Peyer's patch (tissue), 4 donors: ENCODE results near the gene CDKN2A. TPM values are rescaled to one million over a fixed set of nuclear protein-coding genes. Genes with fewer than 3 reads are reported as not detected.

Source experiments
- DNase-seq, 3 donors: peaks; one replicate each; pipeline ENCODE4 v3.0.0-alpha.2; 2017 to 2019
- H3K27ac ChIP-seq, 4 donors: fragments of 200-600 bp; sonication (generic); one replicate each; pipeline ENCODE4 v1.5.1; 2016 to 2019
- H3K27me3 ChIP-seq, 2 donors: fragments of 200-600 bp; sonication (generic); one replicate each; pipeline ENCODE4 v1.5.1; 2019
- H3K36me3 ChIP-seq, 3 donors: fragments of 200-600 bp; sonication (generic); one replicate each; pipeline ENCODE4 v1.5.1; 2016 to 2019
- H3K4me1 ChIP-seq, 4 donors: fragments of 200-600 bp; sonication (generic); one replicate each; pipeline ENCODE4 v1.5.1; 2016 to 2019
- H3K4me3 ChIP-seq, 4 donors: fragments of 200-600 bp; sonication (generic); 1 replicate in 3 of 4; 2 replicates in 1 of 4; pipeline ENCODE4 v1.5.1; 2016 to 2019; ENCODE audit warnings: mild to moderate bottlenecking in 1 of 4
- H3K9me3 ChIP-seq, 4 donors: fragments of 200-600 bp; sonication (generic); one replicate each; pipeline ENCODE4 v1.5.1; 2016 to 2019; ENCODE audit warnings: mild to moderate bottlenecking in 1 of 4
- POLR2A ChIP-seq, 2 donors: fragments of 450-650 bp; IDR thresholded peaks; one replicate each; pipeline ENCODE4 v1.5.1; 2017; ENCODE audit warnings: antibody characterized with exemption in 2 of 2, mild to moderate bottlenecking in 2 of 2, moderate library complexity in 2 of 2
- total RNA-seq, 4 donors: library from RNA; depleted of rRNA; stranded (reverse); fragments of >200 nt; gene quantifications; one replicate each; pipeline ENCODE4 v1.1.0, GENCODE V29; 2016
- TF ChIP-seq, protein P1 (sequence below), 6 experiments: fragments of 450-650 bp in 4 of 6; fragments of 200-600 bp in 2 of 6; sonication (generic) in 1 of 6; IDR thresholded peaks; one replicate each; pipeline ENCODE4 v1.5.1; 2017 to 2019; ENCODE audit warnings: antibody characterized with exemption in 6 of 6, mild to moderate bottlenecking in 3 of 6, moderate library complexity in 1 of 6

Gene CDKN2A
- total RNA-seq, 4 donors from 2014 or later: 12.9 to 37.1 (median 20.8) TPM; not detected in 1

DNA sequence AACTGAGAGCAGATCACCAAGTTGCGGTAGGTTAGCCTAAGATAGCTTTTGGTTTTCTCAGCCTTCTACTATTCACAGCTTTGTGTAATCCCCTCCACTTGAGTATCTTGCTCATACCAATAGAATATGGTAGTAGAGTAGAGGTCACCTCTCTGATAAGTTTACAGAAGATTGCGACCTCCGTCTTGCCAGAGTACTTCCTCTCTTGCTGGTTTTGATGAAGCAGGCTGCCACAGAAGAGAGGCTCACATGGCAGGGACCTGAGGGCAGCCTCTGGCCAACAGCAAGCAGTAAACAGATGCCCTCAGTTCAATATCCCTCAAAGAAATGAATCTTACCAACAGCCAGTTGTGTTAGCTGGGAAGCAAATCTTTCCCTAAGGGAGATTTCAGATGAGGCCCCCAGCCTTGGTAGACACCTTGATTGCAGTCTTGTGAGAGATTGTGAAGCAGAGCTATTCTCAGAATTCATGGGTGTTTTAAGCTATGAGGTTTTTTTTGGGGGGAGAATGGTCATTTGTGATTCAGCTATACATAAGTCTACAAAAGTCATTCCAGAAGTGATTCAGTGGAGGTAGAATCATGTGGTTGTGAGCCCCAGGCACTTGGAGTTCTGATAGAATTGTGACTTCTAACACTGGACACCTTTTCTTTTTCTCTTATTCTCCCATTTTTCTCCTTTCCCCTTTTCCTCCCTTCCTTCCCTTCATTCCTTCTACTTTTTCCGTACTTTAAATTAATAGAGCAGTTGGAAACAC is 37.6 kb upstream of the CDKN2A start:
- Histone ChIP-seq H3K9me3 (no peaks in the 10 kb centered on the region), H3K27me3 (no peaks in the 10 kb centered on the region)

DNA sequence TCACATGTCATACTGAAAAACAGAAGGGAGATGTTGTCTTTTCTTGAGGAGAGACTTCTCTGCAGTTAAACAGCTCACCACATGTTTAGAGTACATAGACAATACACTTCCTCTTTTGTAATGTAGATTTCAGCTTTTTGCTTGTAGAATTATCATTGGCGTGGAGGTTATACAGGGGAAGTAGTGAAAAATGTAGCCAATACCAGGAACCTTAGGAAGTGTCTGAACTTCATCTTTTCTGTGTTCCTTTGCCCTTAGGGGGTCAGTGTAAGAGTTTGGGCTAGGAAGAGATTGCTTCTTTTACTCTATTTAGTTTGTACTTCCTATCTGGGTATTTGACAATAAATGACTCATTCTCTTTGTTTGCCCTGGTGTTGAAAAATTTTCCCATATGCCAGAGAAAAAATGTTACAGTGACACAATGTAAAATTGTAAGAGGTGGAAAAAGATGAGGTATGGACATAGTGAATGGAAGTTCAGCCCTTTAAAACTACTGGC is 36.0 kb upstream of the CDKN2A start:
- H3K36me3 ChIP-seq: no peaks in the 10 kb centered on the region
- TF ChIP-seq, protein P1, sequence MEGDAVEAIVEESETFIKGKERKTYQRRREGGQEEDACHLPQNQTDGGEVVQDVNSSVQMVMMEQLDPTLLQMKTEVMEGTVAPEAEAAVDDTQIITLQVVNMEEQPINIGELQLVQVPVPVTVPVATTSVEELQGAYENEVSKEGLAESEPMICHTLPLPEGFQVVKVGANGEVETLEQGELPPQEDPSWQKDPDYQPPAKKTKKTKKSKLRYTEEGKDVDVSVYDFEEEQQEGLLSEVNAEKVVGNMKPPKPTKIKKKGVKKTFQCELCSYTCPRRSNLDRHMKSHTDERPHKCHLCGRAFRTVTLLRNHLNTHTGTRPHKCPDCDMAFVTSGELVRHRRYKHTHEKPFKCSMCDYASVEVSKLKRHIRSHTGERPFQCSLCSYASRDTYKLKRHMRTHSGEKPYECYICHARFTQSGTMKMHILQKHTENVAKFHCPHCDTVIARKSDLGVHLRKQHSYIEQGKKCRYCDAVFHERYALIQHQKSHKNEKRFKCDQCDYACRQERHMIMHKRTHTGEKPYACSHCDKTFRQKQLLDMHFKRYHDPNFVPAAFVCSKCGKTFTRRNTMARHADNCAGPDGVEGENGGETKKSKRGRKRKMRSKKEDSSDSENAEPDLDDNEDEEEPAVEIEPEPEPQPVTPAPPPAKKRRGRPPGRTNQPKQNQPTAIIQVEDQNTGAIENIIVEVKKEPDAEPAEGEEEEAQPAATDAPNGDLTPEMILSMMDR (IDR thresholded peaks at IDR 0.05): no peak
- TF ChIP-seq POLR2A (IDR thresholded peaks at IDR 0.05): no peak
- no peak for DNase-seq
- no peaks in the 10 kb centered on the region for H3K9me3 ChIP-seq
- H3K27me3 ChIP-seq: no peaks in the 10 kb centered on the region
- H3K4me3 ChIP-seq: no peak overlapping the region
- H3K4me1 ChIP-seq: peaks cover 0 to 6% (median 0%) of the 10 kb centered on the region in 4 donors
- H3K27ac ChIP-seq: no peak overlapping the region

More for the DNA sequence above, 37.6 kb upstream of the CDKN2A start:
- TF ChIP-seq POLR2A (IDR thresholded peaks at IDR 0.05): no peak
- TF ChIP-seq, protein P1 (IDR thresholded peaks at IDR 0.05): no peak
- no peak for DNase-seq
- no peak overlapping the region for H3K27ac ChIP-seq
- no peak overlapping the region for H3K4me3 ChIP-seq
- H3K4me1 ChIP-seq: peaks cover 0 to 6% (median 0%) of the 10 kb centered on the region in 4 donors
- no peaks in the 10 kb centered on the region for H3K36me3 ChIP-seq

DNA sequence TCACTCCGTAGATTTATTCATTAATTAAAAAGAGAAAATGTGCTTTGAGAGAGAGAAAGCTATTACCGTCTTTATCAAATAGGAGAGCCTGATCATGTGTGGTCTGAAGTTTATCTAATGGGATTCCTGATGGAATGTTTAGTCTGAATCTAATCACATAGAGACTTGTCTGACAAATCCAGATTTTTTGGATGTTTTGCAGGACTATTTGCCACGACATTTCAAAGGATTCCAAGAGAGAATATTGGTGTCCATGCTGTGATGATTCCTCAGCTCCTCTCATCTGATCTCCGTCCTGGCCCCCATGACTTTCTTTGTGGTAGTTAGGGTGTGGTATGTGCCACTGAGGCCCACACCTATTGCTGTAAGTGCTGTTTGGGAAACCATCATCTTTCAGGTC is 35.0 kb upstream of the CDKN2A start:
- Histone ChIP-seq H3K36me3 (no peaks in the 10 kb centered on the region), H3K9me3 (no peaks in the 10 kb centered on the region), H3K4me1 (peaks cover 0 to 6% (median 0%) of the 10 kb centered on the region in 4 donors), H3K27me3 (no peaks in the 10 kb centered on the region), H3K27ac (no peak overlapping the region), H3K4me3 (no peak overlapping the region)
- TF ChIP-seq, protein P1 (IDR thresholded peaks at IDR 0.05): no peak
- TF ChIP-seq POLR2A (IDR thresholded peaks at IDR 0.05): no peak
- no peak for DNase-seq

DNA sequence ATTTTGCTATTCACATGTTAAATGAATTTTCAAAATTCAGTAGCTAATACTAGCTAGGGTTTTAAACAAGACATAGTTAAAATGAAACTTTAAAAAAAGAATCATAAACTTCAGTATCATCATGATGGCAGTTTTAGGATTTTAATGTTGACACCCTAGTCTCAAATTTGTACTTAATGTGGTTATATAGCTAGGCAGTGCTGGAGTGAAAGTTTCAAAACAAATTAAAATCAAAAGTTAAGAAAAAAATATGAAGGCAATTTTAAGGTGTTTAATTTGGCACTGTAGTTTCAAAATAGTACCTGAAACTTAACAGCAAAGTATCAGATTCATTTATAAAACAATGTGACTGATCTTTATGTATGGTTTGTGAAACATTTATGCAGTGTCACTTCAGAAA is 34.2 kb upstream of the CDKN2A start:
- Histone ChIP-seq H3K4me1 (peaks cover 0 to 6% (median 0%) of the 10 kb centered on the region in 4 donors), H3K27ac (no peak overlapping the region), H3K4me3 (no peak overlapping the region), H3K27me3 (no peaks in the 10 kb centered on the region), H3K9me3 (no peaks in the 10 kb centered on the region), H3K36me3 (no peaks in the 10 kb centered on the region)
- no peak for DNase-seq
- no peak for TF ChIP-seq POLR2A (IDR thresholded peaks at IDR 0.05)
- TF ChIP-seq, protein P1 (IDR thresholded peaks at IDR 0.05): no peak

DNA sequence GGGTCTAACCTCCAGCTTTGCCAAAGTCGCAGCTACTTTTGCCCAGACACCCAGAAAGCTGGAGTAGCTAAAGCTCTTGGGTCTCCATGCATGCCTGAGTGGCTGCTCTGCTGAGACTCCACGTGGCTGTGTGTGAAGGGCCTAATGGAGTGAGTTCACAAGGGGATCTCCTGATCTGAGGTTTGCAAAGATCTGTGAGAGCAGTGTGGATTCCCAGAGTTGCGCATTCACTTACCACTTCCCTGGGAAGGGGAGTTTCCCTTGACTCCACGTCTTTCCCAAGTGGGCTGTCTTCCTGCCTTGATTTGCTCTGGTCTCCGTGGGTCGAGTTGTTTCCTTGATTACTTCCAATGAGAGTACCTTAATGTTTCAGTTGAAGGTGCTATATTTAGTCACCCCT is 32.5 kb upstream of the CDKN2A start:
- no peak for DNase-seq
- Histone ChIP-seq H3K9me3 (no peaks in the 10 kb centered on the region), H3K27me3 (no peaks in the 10 kb centered on the region), H3K27ac (no peak overlapping the region), H3K4me1 (peaks cover 0 to 6% (median 0%) of the 10 kb centered on the region in 4 donors), H3K4me3 (no peak overlapping the region), H3K36me3 (no peaks in the 10 kb centered on the region)
- TF ChIP-seq, protein P1 (IDR thresholded peaks at IDR 0.05): no peak
- no peak for TF ChIP-seq POLR2A (IDR thresholded peaks at IDR 0.05)
